EL (cell line): ENCODE data around the gene CELF5.

ENCODE experiments used
- DNase-seq: peaks from one replicate; pipeline ENCODE4 v3.0.0-alpha.2; 2016

The CELF5 gene

GRCh38 chr19:3224346-3225168, at the start of gene CELF5:
TSS of gene CELF5 (plus strand) at chr19:3224661. CDS start at chr19:3224740, 79 bp downstream.
- DNase-seq: peak; percentile 38

- peak; percentile 90 for DNase-seq
Observed at GRCh38 chr19:3175781-3176714, 48.4 kb upstream of the CELF5 start.

DNA sequence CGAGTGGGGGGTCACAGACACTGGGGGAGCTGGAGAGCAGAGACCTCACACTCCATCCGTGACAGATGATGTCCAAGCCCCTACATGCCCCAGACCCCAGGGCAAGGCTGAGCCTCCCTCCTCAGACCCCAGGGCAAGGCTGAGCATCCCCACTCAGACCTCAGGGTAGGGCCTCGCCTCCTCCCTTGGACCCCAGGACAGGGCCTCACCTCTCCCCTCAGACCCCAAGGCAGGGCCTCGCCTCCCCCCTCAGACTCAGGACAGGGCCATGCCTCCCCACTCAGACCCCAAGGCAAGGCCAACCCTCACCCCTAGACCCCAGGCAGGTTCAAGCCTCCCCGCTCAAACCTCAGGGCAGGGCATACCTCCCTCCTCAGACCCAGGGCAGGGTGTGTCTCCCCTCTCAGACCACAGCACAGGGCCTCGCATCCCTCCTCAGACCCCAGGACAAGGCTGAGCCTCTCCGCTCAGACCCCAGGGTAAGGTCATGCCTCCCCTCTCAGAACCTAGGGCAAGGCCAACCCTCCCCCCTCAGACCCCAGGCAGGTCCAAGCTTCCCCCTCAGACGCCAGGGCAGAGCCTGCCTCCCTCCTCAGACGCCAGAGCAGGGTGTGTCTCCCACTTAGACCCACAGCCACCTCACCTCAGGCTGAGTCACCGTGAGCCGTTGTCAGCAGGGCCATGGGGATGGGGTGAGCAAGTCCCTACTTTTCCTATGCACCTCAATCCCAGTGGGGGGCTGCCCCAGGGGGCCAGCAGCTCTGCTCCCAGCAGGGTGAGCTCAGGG, 47.6 kb upstream of the CELF5 start:
- DNase-seq: peak; percentile 79

DNA sequence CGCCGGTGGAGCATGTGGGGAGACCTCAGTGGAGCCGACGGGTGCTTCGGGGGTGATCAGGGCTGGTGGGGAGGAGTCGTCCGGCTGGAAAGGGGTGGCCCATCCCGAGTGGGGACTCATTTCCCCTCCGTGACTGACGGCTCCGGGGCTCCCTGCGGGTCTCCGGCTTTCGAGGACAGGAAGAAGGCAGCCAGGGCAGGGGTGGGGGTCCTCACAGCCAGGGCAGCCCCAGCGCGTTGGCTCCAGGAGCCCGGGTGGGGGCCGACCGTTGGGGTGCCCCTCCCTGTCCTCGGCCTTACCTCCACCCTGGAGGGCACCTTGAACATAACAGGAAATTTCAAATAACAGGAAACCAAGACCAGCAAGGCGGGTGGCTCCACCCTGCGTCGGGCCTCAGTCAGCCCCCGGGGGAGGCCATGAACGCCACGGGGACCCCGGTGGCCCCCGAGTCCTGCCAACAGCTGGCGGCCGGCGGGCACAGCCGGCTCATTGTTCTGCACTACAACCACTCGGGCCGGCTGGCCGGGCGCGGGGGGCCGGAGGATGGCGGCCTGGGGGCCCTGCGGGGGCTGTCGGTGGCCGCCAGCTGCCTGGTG, 46.0 kb upstream of the CELF5 start, which contains the start of gene S1PR4:
Gene S1PR4, plus strand, starts transcription at position 393 of the 596 bp plus-strand sequence. Its CDS starts 24 bp downstream, at position 417.
- no peak for DNase-seq

DNA sequence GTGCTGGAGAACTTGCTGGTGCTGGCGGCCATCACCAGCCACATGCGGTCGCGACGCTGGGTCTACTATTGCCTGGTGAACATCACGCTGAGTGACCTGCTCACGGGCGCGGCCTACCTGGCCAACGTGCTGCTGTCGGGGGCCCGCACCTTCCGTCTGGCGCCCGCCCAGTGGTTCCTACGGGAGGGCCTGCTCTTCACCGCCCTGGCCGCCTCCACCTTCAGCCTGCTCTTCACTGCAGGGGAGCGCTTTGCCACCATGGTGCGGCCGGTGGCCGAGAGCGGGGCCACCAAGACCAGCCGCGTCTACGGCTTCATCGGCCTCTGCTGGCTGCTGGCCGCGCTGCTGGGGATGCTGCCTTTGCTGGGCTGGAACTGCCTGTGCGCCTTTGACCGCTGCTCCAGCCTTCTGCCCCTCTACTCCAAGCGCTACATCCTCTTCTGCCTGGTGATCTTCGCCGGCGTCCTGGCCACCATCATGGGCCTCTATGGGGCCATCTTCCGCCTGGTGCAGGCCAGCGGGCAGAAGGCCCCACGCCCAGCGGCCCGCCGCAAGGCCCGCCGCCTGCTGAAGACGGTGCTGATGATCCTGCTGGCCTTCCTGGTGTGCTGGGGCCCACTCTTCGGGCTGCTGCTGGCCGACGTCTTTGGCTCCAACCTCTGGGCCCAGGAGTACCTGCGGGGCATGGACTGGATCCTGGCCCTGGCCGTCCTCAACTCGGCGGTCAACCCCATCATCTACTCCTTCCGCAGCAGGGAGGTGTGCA, 45.3 kb upstream of the CELF5 start:
- DNase-seq: no peak

DNA sequence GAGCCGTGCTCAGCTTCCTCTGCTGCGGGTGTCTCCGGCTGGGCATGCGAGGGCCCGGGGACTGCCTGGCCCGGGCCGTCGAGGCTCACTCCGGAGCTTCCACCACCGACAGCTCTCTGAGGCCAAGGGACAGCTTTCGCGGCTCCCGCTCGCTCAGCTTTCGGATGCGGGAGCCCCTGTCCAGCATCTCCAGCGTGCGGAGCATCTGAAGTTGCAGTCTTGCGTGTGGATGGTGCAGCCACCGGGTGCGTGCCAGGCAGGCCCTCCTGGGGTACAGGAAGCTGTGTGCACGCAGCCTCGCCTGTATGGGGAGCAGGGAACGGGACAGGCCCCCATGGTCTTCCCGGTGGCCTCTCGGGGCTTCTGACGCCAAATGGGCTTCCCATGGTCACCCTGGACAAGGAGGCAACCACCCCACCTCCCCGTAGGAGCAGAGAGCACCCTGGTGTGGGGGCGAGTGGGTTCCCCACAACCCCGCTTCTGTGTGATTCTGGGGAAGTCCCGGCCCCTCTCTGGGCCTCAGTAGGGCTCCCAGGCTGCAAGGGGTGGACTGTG, 44.6 kb upstream of the CELF5 start:
- no peak for DNase-seq

DNA sequence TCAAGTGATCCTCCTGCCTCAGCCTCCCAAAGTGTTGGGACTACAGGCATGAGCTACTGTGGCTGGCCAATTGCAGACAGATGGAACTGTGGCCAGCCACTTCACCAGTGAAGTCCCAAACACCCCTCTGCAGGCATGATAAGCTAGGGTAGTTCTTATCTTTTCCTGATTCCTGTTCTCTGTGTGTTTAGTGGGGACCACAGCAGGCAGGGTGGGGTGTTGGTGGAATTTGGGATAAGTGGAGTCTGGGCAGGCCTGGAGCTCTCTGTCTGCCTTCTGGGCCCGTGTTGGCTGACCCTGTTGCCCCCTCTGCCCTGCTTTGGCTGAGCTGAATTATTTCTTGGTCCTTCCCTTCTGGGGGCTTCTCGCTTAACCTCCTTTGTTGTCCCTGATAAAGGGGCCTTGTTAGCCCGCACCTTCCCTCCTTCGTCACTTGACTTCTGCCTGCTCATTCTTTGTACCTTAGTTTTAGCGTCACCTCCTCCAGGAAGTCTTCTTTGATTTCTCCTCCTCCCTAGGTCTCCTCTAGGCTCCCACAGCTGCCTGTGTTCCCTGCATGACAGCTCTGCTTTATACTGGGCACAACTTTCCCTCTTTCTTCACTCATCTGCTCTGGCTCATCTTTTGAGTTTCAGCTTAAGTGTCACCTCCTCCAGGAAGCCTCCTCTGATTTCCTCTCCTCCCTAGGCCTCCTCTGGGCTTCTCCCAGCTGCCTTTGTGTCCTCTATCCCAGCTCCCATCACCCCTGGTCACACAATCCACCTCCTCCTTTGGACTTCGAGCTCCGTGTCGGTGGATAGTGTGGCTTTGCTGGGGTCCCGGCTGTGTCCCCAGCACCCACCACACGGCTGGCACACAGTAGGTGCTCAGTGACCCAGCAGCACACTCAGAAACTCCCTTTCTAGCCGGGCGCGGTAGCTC, 40.5 kb upstream of the CELF5 start:
- DNase-seq: no peak

DNA sequence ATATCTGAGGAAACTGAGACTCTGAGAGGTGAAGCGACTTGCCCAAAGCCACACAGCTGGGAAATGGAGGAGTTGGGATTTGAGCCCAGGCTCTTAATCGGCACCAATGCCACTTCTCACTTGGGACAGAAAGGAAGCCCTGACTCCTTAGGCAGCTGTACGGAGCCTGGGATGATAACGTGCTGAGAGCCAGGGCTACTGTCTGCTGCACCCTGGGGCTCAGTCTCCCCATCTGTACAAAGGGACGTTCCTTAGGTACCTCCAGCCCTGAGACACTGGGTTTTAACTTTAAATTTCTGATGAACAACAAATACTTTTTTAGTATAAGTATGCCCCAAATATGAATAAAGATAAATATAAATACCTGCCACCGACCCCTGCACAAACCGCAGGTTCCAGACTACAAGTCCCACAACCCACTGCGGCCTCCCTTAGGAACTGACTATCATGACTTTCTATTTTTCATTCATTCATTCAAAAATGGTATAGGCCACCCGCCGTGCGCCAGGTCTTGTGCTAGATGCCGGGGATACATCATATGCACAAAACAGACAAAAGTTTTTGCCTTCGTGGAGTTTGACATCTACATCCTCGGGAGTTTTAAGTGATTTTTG, 39.5 kb upstream of the CELF5 start:
- no peak for DNase-seq

DNA sequence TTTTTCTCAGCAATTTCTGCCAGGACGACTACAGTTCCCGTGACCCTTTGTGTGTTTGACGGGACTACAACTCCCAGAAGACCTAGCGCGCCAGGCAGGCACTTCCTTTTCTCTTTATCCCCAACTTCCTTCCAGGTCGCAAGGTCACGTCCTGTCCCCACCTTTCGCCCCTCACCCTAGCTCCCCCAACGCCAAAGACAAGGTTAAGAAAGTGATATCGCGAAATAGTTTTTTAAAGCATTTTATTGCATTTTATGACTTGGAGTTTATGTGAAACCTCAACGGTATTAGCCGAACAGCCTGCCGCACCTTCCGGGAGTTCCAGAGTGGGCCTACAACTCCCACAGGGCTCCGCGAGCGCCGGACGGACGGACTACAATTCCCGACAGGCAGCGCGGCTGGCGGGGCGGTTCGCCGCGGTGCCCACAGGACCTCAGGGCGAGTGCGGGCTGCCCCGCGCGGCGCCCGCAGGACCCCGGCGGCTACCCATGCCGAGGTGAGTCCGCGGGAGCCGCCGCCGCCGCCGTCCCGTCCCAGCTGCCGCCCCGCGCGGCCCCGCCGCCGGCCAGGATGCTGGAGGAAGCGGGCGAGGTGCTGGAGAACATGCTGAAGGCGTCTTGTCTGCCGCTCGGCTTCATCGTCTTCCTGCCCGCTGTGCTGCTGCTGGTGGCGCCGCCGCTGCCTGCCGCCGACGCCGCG, 38.9 kb upstream of the CELF5 start, which contains the start of gene NCLN:
Gene NCLN, plus strand, starts transcription at position 470 of the 699 bp plus-strand sequence. Its CDS starts 101 bp downstream, at position 571.
- DNase-seq: peak; percentile 93

DNA sequence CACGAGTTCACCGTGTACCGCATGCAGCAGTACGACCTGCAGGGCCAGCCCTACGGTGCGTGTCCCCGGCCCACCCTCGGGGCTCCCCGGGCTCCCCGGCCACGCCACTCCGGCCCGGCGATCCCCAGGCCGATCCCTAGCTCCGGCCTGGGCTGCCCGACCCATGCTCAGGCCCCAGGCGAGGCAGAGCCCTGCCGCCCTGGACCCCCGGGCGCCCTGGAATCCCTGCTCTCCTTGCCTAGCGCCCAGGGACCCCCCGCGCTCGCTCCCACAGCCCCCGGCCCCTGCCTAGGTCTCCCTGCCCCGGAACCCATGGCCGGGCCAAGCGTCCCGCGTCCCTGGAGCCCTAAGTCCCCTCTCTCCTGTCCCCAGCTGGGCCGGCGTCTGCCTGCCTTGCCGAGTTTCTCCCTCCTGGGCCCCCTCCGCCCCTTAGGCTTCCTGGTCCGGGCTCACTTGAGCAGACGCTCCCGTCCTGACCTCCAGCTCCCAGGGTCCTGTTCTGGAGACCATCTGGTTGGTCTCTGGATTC, 38.2 kb upstream of the CELF5 start:
- DNase-seq: peak; percentile 19

- DNase-seq: peak; percentile 18
Observed at GRCh38 chr19:3186891-3187661, 37.4 kb upstream of the CELF5 start.

GRCh38 chr19:3187662-3188511, 36.6 kb upstream of the CELF5 start:
- DNase-seq: no peak

- DNase-seq: no peak
Observed at GRCh38 chr19:3188627-3189596, 35.5 kb upstream of the CELF5 start.

DNA sequence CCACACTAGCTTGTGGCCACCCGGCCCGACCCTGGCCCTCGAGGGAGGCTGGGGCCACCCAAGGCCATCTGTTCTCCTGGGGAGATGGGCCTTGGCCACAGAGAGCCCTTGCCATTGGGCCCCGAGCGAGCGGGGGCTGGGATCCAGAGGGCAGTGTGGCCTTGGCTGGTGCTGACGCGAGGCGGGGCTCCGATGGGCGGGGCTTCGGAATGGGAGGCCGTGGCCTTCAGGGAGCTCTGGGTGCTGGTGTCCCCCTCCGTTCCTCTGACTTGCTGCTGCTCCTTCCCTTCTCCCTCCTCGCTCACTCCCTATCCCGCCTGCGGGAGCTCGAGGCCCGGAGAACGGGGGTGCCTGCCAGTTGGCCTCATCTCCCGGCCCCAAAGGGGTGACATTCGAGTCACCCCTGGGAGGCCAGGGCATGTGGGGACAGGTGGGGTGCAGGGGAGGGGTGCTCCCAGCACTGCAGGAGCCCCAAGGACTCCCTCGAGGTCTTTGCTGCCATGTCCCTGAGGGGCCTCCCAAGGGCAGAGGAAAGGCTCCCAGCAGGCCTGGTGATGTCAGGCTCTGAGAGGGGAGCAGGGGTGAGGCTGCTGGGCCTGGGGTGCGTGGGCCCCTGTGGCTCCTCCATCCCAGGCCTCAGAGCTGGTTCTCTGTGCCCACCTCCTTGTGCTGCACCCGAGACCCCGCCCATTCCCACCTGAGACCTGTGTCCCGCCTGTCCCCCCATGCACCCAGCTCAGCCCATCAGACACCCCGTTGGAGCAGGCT, 34.6 kb upstream of the CELF5 start:
- DNase-seq: no peak

GRCh38 chr19:3190470-3190770, 34.0 kb upstream of the CELF5 start:
- DNase-seq: no peak
